ENCODE results near the gene IL1RAPL2.

The IL1RAPL2 gene

DNA sequence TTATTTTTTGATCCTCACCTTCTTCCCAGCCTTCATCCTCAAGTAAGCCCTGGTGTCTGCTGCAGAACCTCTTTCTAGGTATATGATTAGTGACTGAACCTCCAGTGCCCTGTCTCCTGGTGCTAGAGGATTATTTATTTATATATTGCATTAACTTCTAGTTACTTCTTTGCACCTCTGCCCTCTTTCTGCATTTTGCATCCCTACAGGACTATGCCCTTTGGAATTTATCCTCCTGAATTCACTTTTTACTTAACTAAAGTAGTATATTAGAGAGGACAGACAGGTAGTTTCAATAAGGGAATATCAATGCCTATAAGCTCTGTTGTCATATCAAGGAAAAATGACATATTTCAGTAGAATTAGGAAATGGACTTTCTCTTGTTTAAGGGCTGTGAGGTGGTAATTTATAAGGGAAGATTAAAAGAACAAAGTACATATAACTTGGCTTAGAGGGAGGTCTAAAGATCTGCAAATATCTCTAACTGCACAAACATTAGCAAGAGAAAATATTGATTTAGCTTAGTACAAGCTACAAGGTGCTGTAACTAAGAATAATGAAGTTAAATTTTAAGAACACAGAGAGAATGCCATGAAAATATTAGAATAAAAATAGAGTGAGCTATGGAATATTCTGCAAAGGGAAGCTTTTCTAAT, 472.8 kb downstream of the IL1RAPL2 start:
- Mint-ChIP-seq H3K4me1 (no peaks in the 10 kb centered on the region), H3K36me3 (ENCODE audit: low read depth) (no peaks in the 10 kb centered on the region), H3K27ac (no peak overlapping the region), H3K4me3 (no peak overlapping the region), H3K9me3 (peaks cover 10% of the 10 kb centered on the region), H3K27me3 (ENCODE audit: low read depth) (peaks cover 4% of the 10 kb centered on the region)
- TF ChIP-seq, protein P1, sequence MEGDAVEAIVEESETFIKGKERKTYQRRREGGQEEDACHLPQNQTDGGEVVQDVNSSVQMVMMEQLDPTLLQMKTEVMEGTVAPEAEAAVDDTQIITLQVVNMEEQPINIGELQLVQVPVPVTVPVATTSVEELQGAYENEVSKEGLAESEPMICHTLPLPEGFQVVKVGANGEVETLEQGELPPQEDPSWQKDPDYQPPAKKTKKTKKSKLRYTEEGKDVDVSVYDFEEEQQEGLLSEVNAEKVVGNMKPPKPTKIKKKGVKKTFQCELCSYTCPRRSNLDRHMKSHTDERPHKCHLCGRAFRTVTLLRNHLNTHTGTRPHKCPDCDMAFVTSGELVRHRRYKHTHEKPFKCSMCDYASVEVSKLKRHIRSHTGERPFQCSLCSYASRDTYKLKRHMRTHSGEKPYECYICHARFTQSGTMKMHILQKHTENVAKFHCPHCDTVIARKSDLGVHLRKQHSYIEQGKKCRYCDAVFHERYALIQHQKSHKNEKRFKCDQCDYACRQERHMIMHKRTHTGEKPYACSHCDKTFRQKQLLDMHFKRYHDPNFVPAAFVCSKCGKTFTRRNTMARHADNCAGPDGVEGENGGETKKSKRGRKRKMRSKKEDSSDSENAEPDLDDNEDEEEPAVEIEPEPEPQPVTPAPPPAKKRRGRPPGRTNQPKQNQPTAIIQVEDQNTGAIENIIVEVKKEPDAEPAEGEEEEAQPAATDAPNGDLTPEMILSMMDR (IDR thresholded peaks at IDR 0.05; ENCODE audit: unreplicated experiment in 3 of 3): no peak

DNA sequence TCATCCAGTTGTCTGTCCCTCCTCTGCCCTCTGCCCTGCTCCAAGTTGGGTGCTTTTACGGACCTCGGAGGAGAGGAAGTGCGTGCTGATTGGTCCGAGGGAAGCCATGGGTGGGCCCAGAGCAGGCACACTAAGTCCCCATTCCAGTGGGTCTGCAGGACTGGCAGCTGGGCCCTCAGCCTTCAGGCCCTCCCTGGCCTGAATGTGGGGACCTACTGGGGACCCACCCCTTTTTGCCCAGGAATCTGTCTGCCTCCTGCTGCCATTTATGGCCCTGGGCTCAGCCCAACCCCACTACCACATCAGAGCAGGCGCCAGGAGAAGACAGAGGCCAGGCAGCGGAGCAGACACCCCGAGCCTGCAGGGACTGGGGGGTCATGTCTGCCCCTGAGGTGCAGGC, 484.9 kb downstream of the IL1RAPL2 start:
- Mint-ChIP-seq H3K4me1 (no peaks in the 10 kb centered on the region), H3K27me3 (ENCODE audit: low read depth) (no peaks in the 10 kb centered on the region), H3K4me3 (no peak overlapping the region), H3K27ac (no peak overlapping the region), H3K9me3 (peaks cover 2% of the 10 kb centered on the region), H3K36me3 (ENCODE audit: low read depth) (no peaks in the 10 kb centered on the region)
- TF ChIP-seq, protein P1 (IDR thresholded peaks at IDR 0.05; ENCODE audit: unreplicated experiment in 3 of 3): no peak

- no peaks in the 10 kb centered on the region for H3K4me1 Mint-ChIP-seq
- H3K4me3 Mint-ChIP-seq: no peak overlapping the region
- peaks cover 2% of the 10 kb centered on the region for H3K9me3 Mint-ChIP-seq
- no peak overlapping the region for H3K27ac Mint-ChIP-seq
- TF ChIP-seq, protein P1 (IDR thresholded peaks at IDR 0.05; ENCODE audit: unreplicated experiment in 3 of 3): no peak
- no peaks in the 10 kb centered on the region for H3K36me3 Mint-ChIP-seq (ENCODE audit: low read depth)
- H3K27me3 Mint-ChIP-seq (ENCODE audit: low read depth): no peaks in the 10 kb centered on the region
Measured at GRCh38 chrX:105051364-105051763, 485.4 kb downstream of the IL1RAPL2 start.

DNA sequence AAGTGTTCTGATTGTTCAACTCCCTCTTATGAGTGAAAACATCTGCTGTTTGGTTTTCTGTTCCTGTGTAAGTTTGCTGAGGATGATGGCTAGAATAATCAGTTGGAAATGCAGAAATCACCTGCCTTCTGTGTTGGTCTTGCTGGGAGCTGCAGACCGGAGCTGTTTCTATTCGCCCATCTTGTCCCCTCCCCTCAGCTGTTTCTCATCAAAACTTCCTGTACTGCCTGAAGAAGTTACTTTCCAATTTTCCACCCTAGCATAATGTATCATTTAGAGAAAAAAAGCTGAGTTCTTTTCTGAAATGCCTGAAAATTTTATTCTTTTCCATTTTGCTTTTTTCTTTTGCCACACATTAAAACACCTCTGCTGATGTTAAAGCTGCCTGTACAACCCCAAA, 486.9 kb downstream of the IL1RAPL2 start:
- Mint-ChIP-seq H3K36me3 (ENCODE audit: low read depth) (no peaks in the 10 kb centered on the region), H3K27ac (no peak overlapping the region), H3K4me3 (peak overlapping the region in 1 of 3 experiments; percentile 18), H3K27me3 (ENCODE audit: low read depth) (no peaks in the 10 kb centered on the region), H3K4me1 (no peaks in the 10 kb centered on the region), H3K9me3 (peaks cover 2% of the 10 kb centered on the region)
- TF ChIP-seq, protein P1 (IDR thresholded peaks at IDR 0.05; ENCODE audit: unreplicated experiment in 3 of 3): no peak

DNA sequence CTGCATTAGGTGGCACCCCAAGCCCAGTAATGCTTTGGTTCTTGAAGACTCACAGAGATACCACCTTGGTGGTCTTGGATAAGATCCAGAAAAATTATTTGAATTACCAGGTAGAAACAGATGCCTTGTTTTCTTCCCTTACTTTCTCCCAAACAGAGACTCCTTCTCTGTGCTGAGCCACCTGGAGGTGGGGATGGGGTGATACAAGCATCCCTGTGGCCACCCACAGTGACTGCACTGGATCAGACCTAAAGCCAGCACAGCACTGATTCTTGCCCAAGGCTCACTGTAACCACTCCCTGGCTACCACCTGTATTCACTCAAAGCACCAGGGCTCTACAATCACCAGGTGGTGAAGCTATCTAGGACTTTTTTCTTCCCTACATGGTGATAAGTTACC, 497.7 kb downstream of the IL1RAPL2 start:
- Mint-ChIP-seq H3K4me1 (no peaks in the 10 kb centered on the region), H3K27me3 (ENCODE audit: low read depth) (no peaks in the 10 kb centered on the region), H3K36me3 (ENCODE audit: low read depth) (no peaks in the 10 kb centered on the region), H3K9me3 (peaks cover 2% of the 10 kb centered on the region), H3K27ac (no peak overlapping the region), H3K4me3 (no peak overlapping the region)
- TF ChIP-seq, protein P1 (IDR thresholded peaks at IDR 0.05; ENCODE audit: unreplicated experiment in 3 of 3): no peak

GRCh38 chrX:105098201-105098600, 532.2 kb downstream of the IL1RAPL2 start:
- Mint-ChIP-seq H3K4me1 (no peaks in the 10 kb centered on the region), H3K36me3 (ENCODE audit: low read depth) (no peaks in the 10 kb centered on the region), H3K4me3 (no peak overlapping the region), H3K27ac (no peak overlapping the region), H3K27me3 (ENCODE audit: low read depth) (no peaks in the 10 kb centered on the region), H3K9me3 (peaks cover 9% of the 10 kb centered on the region)
- TF ChIP-seq, protein P1 (IDR thresholded peaks at IDR 0.05; ENCODE audit: unreplicated experiment in 3 of 3): no peak

All from nephron (organoid).